Mesenchymal stem cell (in vitro differentiated cells and primary cell): ENCODE data around the gene C6orf120.

Experiments
- DNase-seq: peaks from one replicate; pipeline ENCODE4 v3.0.0-alpha.2; 2013
- H2AFZ ChIP-seq: one replicate; pipeline ENCODE4 v1.6.1; 2013; ENCODE audit warnings: low read depth, mild to moderate bottlenecking, control low read depth, inconsistent platforms, low read length, moderate library complexity
- H2AK5ac ChIP-seq: 2 replicates; pipeline ENCODE4 v1.6.1; 2013; ENCODE audit warnings: low read length, moderate library complexity, mild to moderate bottlenecking, inconsistent platforms; ENCODE audit not compliant: severe bottlenecking
- H2BK120ac ChIP-seq: one replicate; pipeline ENCODE4 v1.6.1; 2013; ENCODE audit warnings: low read depth, mild to moderate bottlenecking, inconsistent platforms, low read length, moderate library complexity
- H2BK12ac ChIP-seq, 2 experiments: one replicate each; pipeline ENCODE4 v1.6.1; 2013; ENCODE audit warnings: inconsistent platforms in 2 of 2, low read length in 2 of 2, mild to moderate bottlenecking in 2 of 2, moderate library complexity in 2 of 2, control low read depth in 1 of 2
- H2BK15ac ChIP-seq: one replicate; pipeline ENCODE4 v1.6.1; 2013; ENCODE audit warnings: mild to moderate bottlenecking, low read depth, inconsistent platforms; ENCODE audit not compliant: poor library complexity, severe bottlenecking
- H2BK5ac ChIP-seq: 2 replicates; pipeline ENCODE4 v1.6.1; 2013; ENCODE audit warnings: low read depth, mild to moderate bottlenecking, low read length, control low read depth, inconsistent platforms; ENCODE audit not compliant: poor library complexity, severe bottlenecking
- H3K14ac ChIP-seq, 2 experiments: one replicate each; pipeline ENCODE4 v1.6.1; 2013; ENCODE audit warnings: inconsistent platforms in 2 of 2, low read length in 2 of 2, control low read depth in 1 of 2, mild to moderate bottlenecking in 1 of 2, moderate library complexity in 1 of 2
- H3K18ac ChIP-seq, 2 experiments: one replicate each; pipeline ENCODE4 v1.6.1; 2013; ENCODE audit warnings: inconsistent platforms in 2 of 2, low read length in 2 of 2, control low read depth in 1 of 2, low read depth in 1 of 2, mild to moderate bottlenecking in 1 of 2
- H3K23ac ChIP-seq, 2 experiments: one replicate each; pipeline ENCODE4 v1.6.1; 2013; ENCODE audit warnings: inconsistent platforms in 2 of 2, low read length in 2 of 2, mild to moderate bottlenecking in 2 of 2, moderate library complexity in 2 of 2, control low read depth in 1 of 2
- H3K27ac ChIP-seq: 2 replicates; pipeline ENCODE4 v1.5.1; 2013; ENCODE audit warnings: mild to moderate bottlenecking, moderate library complexity, low read length, control low read depth, inconsistent platforms; ENCODE audit not compliant: poor library complexity, severe bottlenecking
- H3K27me3 ChIP-seq, 2 experiments: 2 replicates each; pipeline versions ENCODE4 v1.6.1 to v1.7.0; 2013; ENCODE audit warnings: low read length in 2 of 2, mild to moderate bottlenecking in 2 of 2, moderate library complexity in 2 of 2, control low read depth in 1 of 2, inconsistent platforms in 1 of 2; ENCODE audit not compliant: control insufficient read depth in 1 of 2, insufficient read depth in 1 of 2
- H3K36me3 ChIP-seq, 2 experiments: 2 replicates each; pipeline versions ENCODE4 v1.6.1 to v1.7.0; 2013; ENCODE audit warnings: low read length in 2 of 2, control low read depth in 1 of 2, inconsistent platforms in 1 of 2, low read depth in 1 of 2, mild to moderate bottlenecking in 1 of 2; ENCODE audit not compliant: insufficient read depth in 2 of 2, control insufficient read depth in 1 of 2
- H3K4ac ChIP-seq, 2 experiments: one replicate each; pipeline ENCODE4 v1.6.1; 2013; ENCODE audit warnings: inconsistent platforms in 2 of 2, low read length in 2 of 2, mild to moderate bottlenecking in 2 of 2, moderate library complexity in 2 of 2, control low read depth in 1 of 2, low read depth in 1 of 2
- H3K4me1 ChIP-seq: 2 replicates; pipeline ENCODE4 v1.6.1; 2013; ENCODE audit warnings: low read depth, low read length, control low read depth; ENCODE audit not compliant: control insufficient read depth, insufficient read depth
- H3K4me2 ChIP-seq: 2 replicates; pipeline ENCODE4 v1.6.1; 2013; ENCODE audit warnings: low read length, mild to moderate bottlenecking, inconsistent platforms; ENCODE audit not compliant: poor library complexity, severe bottlenecking
- H3K4me3 ChIP-seq, 2 experiments: 2 replicates each; pipeline versions ENCODE4 v1.5.1 to v1.7.0; 2013; ENCODE audit warnings: low read length in 2 of 2, mild to moderate bottlenecking in 2 of 2, control low read depth in 1 of 2, low read depth in 1 of 2; ENCODE audit not compliant: insufficient read depth in 1 of 2
- H3K79me1 ChIP-seq: replicated peaks from 2 replicates; pipeline ENCODE4 v1.6.1; 2013; ENCODE audit warnings: mild to moderate bottlenecking, control low read depth, low read length, inconsistent platforms; ENCODE audit not compliant: poor library complexity, severe bottlenecking
- H3K9ac ChIP-seq: 2 replicates; pipeline ENCODE4 v1.7.0; 2013; ENCODE audit warnings: mild to moderate bottlenecking, low read length, moderate library complexity
- H3K9me3 ChIP-seq: 2 replicates; pipeline ENCODE4 v1.7.0; 2013; ENCODE audit warnings: mild to moderate bottlenecking, low read length; ENCODE audit not compliant: control insufficient read depth
- H4K8ac ChIP-seq: one replicate; pipeline ENCODE4 v1.6.1; 2013; ENCODE audit warnings: inconsistent platforms, mild to moderate bottlenecking, low read length, moderate library complexity
- H4K91ac ChIP-seq: one replicate; pipeline ENCODE4 v1.6.1; 2013; ENCODE audit warnings: mild to moderate bottlenecking, low read length, inconsistent platforms
- WGBS: methylation state at CpG from one replicate; pipeline ENCODE4 v1.1.7; 2013; ENCODE audit warnings: mixed read lengths; 5-methylcytosine and 5-hydroxymethylcytosine counted together

Gene C6orf120

GRCh38 chr6:169746556-169746955 is 44.6 kb downstream of the C6orf120 start:
- Histone ChIP-seq H4K8ac (no peak overlapping the region), H2BK120ac (no peak overlapping the region), H4K91ac (no peak overlapping the region), H2BK15ac (no peak overlapping the region), H3K79me1 (no peaks in the 10 kb centered on the region), H2BK12ac (no peak overlapping the region), H3K4me1 (no peaks in the 10 kb centered on the region), H3K36me3 (no peaks in the 10 kb centered on the region), H3K4me3 (no peak overlapping the region), H3K23ac (no peak overlapping the region), H3K27ac (no peak overlapping the region), H3K18ac (no peak overlapping the region), H2BK5ac (no peak overlapping the region), H3K9ac (no peak overlapping the region), H3K4me2 (no peak overlapping the region), H3K27me3 (no peaks in the 10 kb centered on the region), H2AK5ac (no peak overlapping the region), H3K14ac (no peak overlapping the region), H3K9me3 (no peaks in the 10 kb centered on the region), H3K4ac (no peak overlapping the region), H2AFZ (no peak overlapping the region)
- no peak for DNase-seq
- WGBS: 91% methylated on average over 1 of the region's 1 CpG

- Histone ChIP-seq H2AK5ac (peak within 1 kb of the TSS; percentile 62), H3K36me3 (peaks cover 0 to 11% of the 10 kb centered on the region in 2 experiments), H2BK15ac (peak within 1 kb of the TSS; percentile 29), H3K18ac (peak within 1 kb of the TSS; percentile 92 to 95), H3K9me3 (no peaks in the 10 kb centered on the region), H3K27ac (peak within 1 kb of the TSS; percentile 78), H2BK5ac (peak within 1 kb of the TSS; percentile 68), H2BK120ac (peak within 1 kb of the TSS; percentile 87), H2AFZ (peak within 1 kb of the TSS; percentile 92), H3K79me1 (peaks cover 16% of the 10 kb centered on the region), H3K4me1 (peaks cover 3% of the 10 kb centered on the region), H3K4me2 (peak within 1 kb of the TSS; percentile 91), H2BK12ac (peak within 1 kb of the TSS in 1 of 2 experiments; percentile 63), H4K8ac (peak within 1 kb of the TSS; percentile 86), H3K9ac (peak within 1 kb of the TSS; percentile 95), H3K14ac (peak within 1 kb of the TSS; percentile 2 to 99), H3K23ac (peak within 1 kb of the TSS in 1 of 2 experiments; percentile 99), H4K91ac (peak within 1 kb of the TSS; percentile 55), H3K27me3 (no peaks in the 10 kb centered on the region), H3K4ac (peak within 1 kb of the TSS; percentile 55 to 69), H3K4me3 (peak within 1 kb of the TSS; percentile 86 to 99)
- DNase-seq: peak; percentile 96
- under 1% methylated on average over 57 of the region's 90 CpGs for WGBS
Observed at GRCh38 chr6:169751242-169752073, 49.5 kb downstream of the C6orf120 start, which contains the start of the genes DYNLT2 and ERMARD. DYNLT2 (minus strand) TSS chr6:169751572; CDS start chr6:169751458, 114 bp downstream. ERMARD (plus strand) TSS chr6:169751622; CDS start chr6:169751658, 36 bp downstream.

- H3K4me3 ChIP-seq: peak overlapping the region; percentile 86 to 99
- H3K9me3 ChIP-seq: no peaks in the 10 kb centered on the region
- no peak overlapping the region for H2BK15ac ChIP-seq
- H3K4me2 ChIP-seq: peak overlapping the region; percentile 61
- peaks cover 0 to 18% of the 10 kb centered on the region in 2 experiments for H3K36me3 ChIP-seq
- H3K9ac ChIP-seq: peak overlapping the region; percentile 95
- H2AK5ac ChIP-seq: peak overlapping the region; percentile 62
- peak overlapping the region; percentile 78 for H3K27ac ChIP-seq
- DNase-seq: peak; percentile 23
- peak overlapping the region; percentile 2 to 99 for H3K14ac ChIP-seq
- H3K23ac ChIP-seq: no peak overlapping the region
- H3K4ac ChIP-seq: peak overlapping the region; percentile 55 to 69
- peak overlapping the region; percentile 92 to 95 for H3K18ac ChIP-seq
- no peak overlapping the region for H2BK12ac ChIP-seq
- H3K4me1 ChIP-seq: peaks cover 3% of the 10 kb centered on the region
- no peaks in the 10 kb centered on the region for H3K27me3 ChIP-seq
- peak overlapping the region; percentile 86 for H4K8ac ChIP-seq
- peaks cover 16% of the 10 kb centered on the region for H3K79me1 ChIP-seq
- WGBS: 12% methylated on average over 15 of the region's 19 CpGs
- no peak overlapping the region for H2BK5ac ChIP-seq
- H2BK120ac ChIP-seq: no peak overlapping the region
- peak overlapping the region; percentile 92 for H2AFZ ChIP-seq
- peak overlapping the region; percentile 55 for H4K91ac ChIP-seq
Observed at GRCh38 chr6:169752074-169752623, 50.2 kb downstream of the C6orf120 start.
